Measurements from ENCODE around the gene SMG6.

DNA sequence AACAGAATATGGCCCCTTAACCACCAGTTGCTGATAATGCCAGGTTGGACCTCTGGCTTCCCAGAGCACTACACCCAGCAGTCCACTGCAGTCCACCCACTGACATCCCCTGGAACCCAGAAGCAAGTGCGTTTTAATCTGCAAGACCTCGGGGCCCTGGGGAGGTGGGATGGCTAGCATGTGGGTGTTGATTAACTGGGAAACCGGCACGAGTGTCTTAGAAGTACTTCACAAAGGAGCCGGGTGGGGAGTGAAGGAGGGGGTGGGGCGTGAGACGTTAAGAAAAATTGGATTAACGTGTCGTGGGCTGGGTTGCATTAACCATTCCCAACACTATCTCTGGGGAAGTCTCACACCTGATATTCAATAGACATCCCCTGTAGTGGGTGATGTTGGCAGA, 254.8 kb downstream of the SMG6 start:
- TF ChIP-seq, protein P1, sequence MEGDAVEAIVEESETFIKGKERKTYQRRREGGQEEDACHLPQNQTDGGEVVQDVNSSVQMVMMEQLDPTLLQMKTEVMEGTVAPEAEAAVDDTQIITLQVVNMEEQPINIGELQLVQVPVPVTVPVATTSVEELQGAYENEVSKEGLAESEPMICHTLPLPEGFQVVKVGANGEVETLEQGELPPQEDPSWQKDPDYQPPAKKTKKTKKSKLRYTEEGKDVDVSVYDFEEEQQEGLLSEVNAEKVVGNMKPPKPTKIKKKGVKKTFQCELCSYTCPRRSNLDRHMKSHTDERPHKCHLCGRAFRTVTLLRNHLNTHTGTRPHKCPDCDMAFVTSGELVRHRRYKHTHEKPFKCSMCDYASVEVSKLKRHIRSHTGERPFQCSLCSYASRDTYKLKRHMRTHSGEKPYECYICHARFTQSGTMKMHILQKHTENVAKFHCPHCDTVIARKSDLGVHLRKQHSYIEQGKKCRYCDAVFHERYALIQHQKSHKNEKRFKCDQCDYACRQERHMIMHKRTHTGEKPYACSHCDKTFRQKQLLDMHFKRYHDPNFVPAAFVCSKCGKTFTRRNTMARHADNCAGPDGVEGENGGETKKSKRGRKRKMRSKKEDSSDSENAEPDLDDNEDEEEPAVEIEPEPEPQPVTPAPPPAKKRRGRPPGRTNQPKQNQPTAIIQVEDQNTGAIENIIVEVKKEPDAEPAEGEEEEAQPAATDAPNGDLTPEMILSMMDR (IDR thresholded peaks at IDR 0.05; ENCODE audit: poor library complexity) = no peak
- TF ChIP-seq EZH2phosphoT487 (IDR thresholded peaks at IDR 0.05; ENCODE audit: low read depth, severe bottlenecking, unreplicated experiment) = no peak

Measured in hepatocyte (in vitro differentiated cells).